ENCODE data around the gene ATP6V0A1. TPM values are rescaled to one million over a fixed set of nuclear protein-coding genes. Genes with fewer than 3 reads are reported as not detected.

The ATP6V0A1 gene
- total and polyA plus RNA-seq, 2 of the 4 experiments (the other 2 are of a cell fraction) = 18.8 to 34.0 TPM

- TF ChIP-seq RFX5 (IDR thresholded peaks at IDR 0.05; ENCODE audit: low read depth, low read length) (no peak), CTCF (conservative IDR thresholded peaks at IDR 0.05; ENCODE audit: low read depth, low read length) (no peak), MXI1 (IDR thresholded peaks at IDR 0.05; ENCODE audit: borderline replicate concordance, low read depth, low read length) (no peak), BHLHE40 (IDR thresholded peaks at IDR 0.05; ENCODE audit: low read depth, low read length) (no peak), RAD21 (IDR thresholded peaks at IDR 0.05; ENCODE audit: low read length) (no peak), NFE2L2 (IDR thresholded peaks at IDR 0.05; ENCODE audit: low read depth, low read length) (no peak), ELK1 (IDR thresholded peaks at IDR 0.05; ENCODE audit: borderline replicate concordance, low read depth, low read length) (no peak), MAFK (IDR thresholded peaks at IDR 0.05; ENCODE audit: low read depth, low read length) (no peak), FOS (IDR thresholded peaks at IDR 0.05; ENCODE audit: low read depth, low read length) (no peak)
- CTCF ChIA-PET = no interaction called here
- Histone ChIP-seq H4K20me1 (ENCODE audit: insufficient read depth, low read length) (no peaks in the 10 kb centered on the region), H2BK120ac (ENCODE audit: low read depth, low read length) (no peak overlapping the region), H2BK5ac (ENCODE audit: low read depth, low read length, poor library complexity, severe bottlenecking) (no peak overlapping the region), H3K4me3 (ENCODE audit: insufficient read depth, low read depth, low read length) (no peak overlapping the region), H2AK5ac (ENCODE audit: low read depth, low read length) (no peak overlapping the region), H3K4me2 (ENCODE audit: low read depth, low read length) (no peak overlapping the region), H2AK9ac (replicated peaks; ENCODE audit: low read depth, low read length, poor library complexity) (no peak overlapping the region), H4K5ac (ENCODE audit: low read depth, low read length) (no peak overlapping the region), H2AFZ (replicated peaks; ENCODE audit: low read length, poor library complexity) (no peak overlapping the region), H3K4me1 (ENCODE audit: control insufficient read depth, insufficient read depth, low read length) (peaks cover 15% of the 10 kb centered on the region), H3K4ac (ENCODE audit: low read depth, low read length) (no peak overlapping the region), H3K56ac (ENCODE audit: extremely low read depth, insufficient read depth, low read length) (no peak overlapping the region), H3K9ac (ENCODE audit: low read depth, low read length) (no peak overlapping the region), H3K23ac (ENCODE audit: low read depth, low read length) (no peak overlapping the region), H3K9me3 (ENCODE audit: control insufficient read depth, insufficient read depth, low read length) (no peaks in the 10 kb centered on the region), H4K8ac (ENCODE audit: low read depth in 2 of 2, low read length in 2 of 2) (no peak overlapping the region), H3K36me3 (ENCODE audit: control insufficient read depth, insufficient read depth, low read length) (peaks cover 26% of the 10 kb centered on the region), H3K14ac (replicated peaks; ENCODE audit: low read depth, low read length) (no peak overlapping the region), H2BK20ac (ENCODE audit: low read depth, low read length) (no peak overlapping the region), H3K9me1 (ENCODE audit: insufficient read depth, low read length) (peaks cover 15% of the 10 kb centered on the region), H4K91ac (ENCODE audit: insufficient read depth, low read depth, low read length) (no peak overlapping the region), H2BK15ac (ENCODE audit: low read depth, low read length) (no peak overlapping the region), H3K79me1 (ENCODE audit: low read depth in 1 of 2, low read length in 2 of 2) (peaks cover 0 to 4% of the 10 kb centered on the region in 2 experiments; a peak in 1 of 4 replicates), H3K27ac (ENCODE audit: insufficient read depth, low read length) (no peak overlapping the region), H3K18ac (ENCODE audit: low read depth, low read length) (no peak overlapping the region), H3K27me3 (ENCODE audit: control insufficient read depth, insufficient read depth, low read length) (no peaks in the 10 kb centered on the region)
- intact Hi-C loops (cut with micrococcal nuclease) (no loop called here), in situ Hi-C loops (cut with MboI; ENCODE audit: low sequenced_read_pairs) (no loop called here), dilution Hi-C loops (cut with HindIII; ENCODE audit: low sequenced_read_pairs, unreplicated experiment) (no loop called here)
- 75% methylated on average over 3 of the region's 12 CpGs; no CpG with 5 or more reads in 1 of the 2 experiments for WGBS, 2 experiments (ENCODE audit: extremely low coverage in 2 of 2, insufficient read length in 1 of 2)
- BruUV-seq (replicated peaks) = no TSS peak
- DNase-seq (no peak), ATAC-seq (ENCODE audit: low read depth) (no peak)
- POLR2A ChIA-PET (ENCODE audit: unreplicated experiment) = interaction anchor here (0.6 kb wide), 1 partner anchor 83 kb away, joined by 4 read pairs; no protein-coding TSS in a partner anchor
Measured at GRCh38 chr17:42508426-42509165, 49.9 kb downstream of the ATP6V0A1 start.

All from IMR-90 (cell line).